ENCODE data around the gene MICAL2.

MICAL2 gene

GRCh38 chr11:12312132-12312531 is 201.7 kb downstream of the MICAL2 start:
- Histone ChIP-seq H3K79me2 (no peaks in the 10 kb centered on the region), H3K4me2 (ENCODE audit: low read length) (no peak overlapping the region), H3K4me3 (ENCODE audit: low read depth, low read length) (no peak overlapping the region), H3K27ac (no peak overlapping the region), H3K9ac (no peak overlapping the region), H3K36me3 (ENCODE audit: control insufficient read depth, insufficient read depth, low read length) (no peaks in the 10 kb centered on the region), H3K4me1 (no peaks in the 10 kb centered on the region), H2AFZ (no peak overlapping the region), H3K27me3 (ENCODE audit: control insufficient read depth, insufficient read depth, low read length) (no peaks in the 10 kb centered on the region), H3K9me3 (ENCODE audit: control insufficient read depth, low read length) (no peaks in the 10 kb centered on the region)
- no peak for TF ChIP-seq CTCF (IDR thresholded peaks at IDR 0.05)

Measured in parathyroid adenoma (tissue), 2 donors.